Testis (tissue), 3 donors: ENCODE data around the gene COL4A1. TPM values are rescaled to one million over a fixed set of nuclear protein-coding genes. Genes with fewer than 3 reads are reported as not detected.

Experiments
- DNase-seq: peaks from one replicate; pipeline ENCODE4 v3.0.0-alpha.2; 2019
- H3K27ac ChIP-seq, 2 donors: fragments of 200-600 bp; sonication (generic); one replicate each; pipeline ENCODE4 v1.5.1; 2019
- H3K27me3 ChIP-seq: fragments of 200-600 bp; sonication (generic); one replicate; pipeline ENCODE4 v1.5.1; 2019
- H3K36me3 ChIP-seq: fragments of 200-600 bp; sonication (generic); one replicate; pipeline ENCODE4 v1.5.1; 2017; ENCODE audit warnings: low read depth; ENCODE audit errors: missing control alignments
- H3K4me1 ChIP-seq: fragments of 200-600 bp; sonication (generic); one replicate; pipeline ENCODE4 v1.5.1; 2019
- H3K4me3 ChIP-seq, 2 donors: fragments of 200-600 bp; sonication (generic); one replicate each; pipeline ENCODE4 v1.5.1; 2017 to 2019
- H3K9me3 ChIP-seq: fragments of 200-600 bp; sonication (generic); one replicate; pipeline ENCODE4 v1.5.1; 2017
- CTCF ChIP-seq, 3 experiments: fragments of 450-650 bp in 2 of 3; fragments of 200-600 bp in 1 of 3; sonication (generic) in 1 of 3; IDR thresholded peaks; one replicate each; pipeline ENCODE4 v1.5.1; 2016 to 2019; ENCODE audit warnings: antibody characterized with exemption in 3 of 3, mild to moderate bottlenecking in 2 of 3, moderate library complexity in 1 of 3
- POLR2A ChIP-seq: fragments of 450-650 bp; IDR thresholded peaks from one replicate; pipeline ENCODE4 v1.6.1; 2017; ENCODE audit warnings: antibody characterized with exemption, mild to moderate bottlenecking, moderate library complexity
- WGBS, 2 donors: methylation state at CpG; one replicate each; pipeline ENCODE4 v1.1.5; 2018; 5-methylcytosine and 5-hydroxymethylcytosine counted together
- intact Hi-C: fragments of 100-400 bp; cut with DNase I; formaldehyde crosslinking; loops from one replicate; pipeline ENCODE4 v1.15.1; 2023; ENCODE audit warnings: low total_unique reads
- polyA plus RNA-seq: library from polyadenylated mRNA; stranded (reverse); fragments of 350-450 nt; fragmentation: Illumina TruSeq; extraction: RNeasy Lipid Tissue Mini Kit (QIAGEN cat#74804); gene quantifications from one replicate; pipeline ENCODE4 v1.2.3, GENCODE V29; 2014; ENCODE audit warnings: low read depth, low replicate concordance; ENCODE audit not compliant: insufficient read depth
- total RNA-seq, 2 donors: library from RNA; depleted of rRNA; stranded (reverse); fragments of >200 nt; gene quantifications; one replicate each; pipeline ENCODE4 v1.2.3, GENCODE V29; 2016

COL4A1 gene
- total and polyA plus RNA-seq, 3 donors from 2014 or later: 35.5 to 43.0 (median 39.0) TPM

GRCh38 chr13:110328573-110328972 lies 21.6 kb upstream of the COL4A1 start:
- Histone ChIP-seq H3K36me3 (no peaks in the 10 kb centered on the region), H3K9me3 (no peaks in the 10 kb centered on the region), H3K27ac (no peak overlapping the region), H3K4me1 (peaks cover 6% of the 10 kb centered on the region), H3K27me3 (no peaks in the 10 kb centered on the region), H3K4me3 (no peak overlapping the region)
- 85 to 86% methylated on average over 10 of the region's 10 CpGs for WGBS, 2 donors
- no peak for DNase-seq
- TF ChIP-seq POLR2A (no peak), CTCF (IDR thresholded peaks at IDR 0.05) (no peak)
- intact Hi-C loops: no loop called here

GRCh38 chr13:110327051-110327721 lies 20.2 kb upstream of the COL4A1 start:
- whole genome bisulfite sequencing, 2 donors: 73 to 74% methylated on average over 7 of the region's 7 CpGs
- Histone ChIP-seq H3K27ac (no peak overlapping the region), H3K9me3 (no peaks in the 10 kb centered on the region), H3K4me1 (peaks cover 6% of the 10 kb centered on the region), H3K36me3 (no peaks in the 10 kb centered on the region), H3K4me3 (no peak overlapping the region), H3K27me3 (no peaks in the 10 kb centered on the region)
- intact Hi-C loops: no loop called here
- DNase-seq: no peak
- TF ChIP-seq CTCF (IDR thresholded peaks at IDR 0.05): no peak
- TF ChIP-seq POLR2A: no peak

DNA sequence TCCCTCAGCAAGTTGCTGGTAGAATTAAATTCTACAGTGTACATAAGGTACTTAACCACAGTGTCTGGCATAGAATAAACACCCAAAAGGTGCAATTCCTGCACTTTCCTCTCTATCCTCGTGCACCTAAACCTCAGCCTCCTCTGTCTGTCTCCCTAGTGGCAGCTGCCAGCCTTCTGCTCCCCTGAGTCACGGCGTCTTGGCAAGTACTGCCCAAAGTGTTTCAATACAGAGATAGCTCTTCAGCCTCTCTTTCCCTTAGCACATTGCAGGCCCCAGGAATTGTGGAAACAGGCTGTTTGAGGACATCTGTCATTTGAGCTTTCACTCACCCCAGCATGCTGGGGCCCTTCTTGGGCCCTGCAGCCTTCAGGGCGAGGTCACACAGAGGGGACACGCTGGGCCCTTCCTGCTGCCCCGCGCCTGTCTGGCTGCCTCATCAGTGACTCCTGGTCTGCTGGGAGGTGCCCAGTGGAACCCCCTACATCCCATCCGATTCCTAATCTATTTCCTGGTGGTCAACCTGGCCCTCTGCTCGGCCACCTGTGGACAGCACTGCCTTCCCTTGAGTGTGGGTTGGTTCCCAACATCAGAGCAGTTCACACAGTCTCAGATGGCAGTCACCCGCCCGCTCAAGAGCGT lies 19.4 kb upstream of the COL4A1 start:
- Histone ChIP-seq H3K9me3 (no peaks in the 10 kb centered on the region), H3K36me3 (no peaks in the 10 kb centered on the region), H3K27ac (no peak overlapping the region), H3K4me3 (no peak overlapping the region), H3K27me3 (no peaks in the 10 kb centered on the region), H3K4me1 (peaks cover 6% of the 10 kb centered on the region)
- no peak for DNase-seq
- TF ChIP-seq CTCF (IDR thresholded peaks at IDR 0.05): no peak
- TF ChIP-seq POLR2A: no peak
- 79 to 88% methylated on average over 12 of the region's 12 CpGs for WGBS, 2 donors
- intact Hi-C loops: no loop called here

- 69 to 84% methylated on average over 3 to 10 of the region's 10 CpGs for WGBS, 2 donors
- H3K9me3 ChIP-seq: no peaks in the 10 kb centered on the region
- H3K4me1 ChIP-seq: no peaks in the 10 kb centered on the region
- H3K27ac ChIP-seq: no peak overlapping the region
- TF ChIP-seq CTCF (IDR thresholded peaks at IDR 0.05): no peak
- no peaks in the 10 kb centered on the region for H3K27me3 ChIP-seq
- no peak overlapping the region for H3K4me3 ChIP-seq
- intact Hi-C loops: no loop called here
- DNase-seq: no peak
- no peaks in the 10 kb centered on the region for H3K36me3 ChIP-seq
These were observed 17.2 kb upstream of the COL4A1 start for GRCh38 chr13:110324026-110324749.
